ENCODE results near the gene VPS37D. TPM values are rescaled to one million over a fixed set of nuclear protein-coding genes. Genes with fewer than 3 reads are reported as not detected.
"Not testable (repeated sequence)": the region's sequence is repeated elsewhere in the genome, so short reads cannot be mapped to it uniquely, and the experiment has no call there.

VPS37D gene
- total RNA-seq, 1 experiment from 2014 or later = 12.9 TPM

GRCh38 chr7:73717025-73717807, 49.6 kb downstream of the VPS37D start:
- no peak for DNase-seq (ENCODE audit: low read depth)
- in situ Hi-C loops (cut with HindIII; ENCODE audit: low pct_unique_long_range_greater_than_20kb, low sequenced_read_pairs) = no loop called here

GRCh38 chr7:73717991-73718405, 50.4 kb downstream of the VPS37D start:
- in situ Hi-C loops (cut with HindIII; ENCODE audit: low pct_unique_long_range_greater_than_20kb, low sequenced_read_pairs) = no loop called here
- peak; percentile 79 for DNase-seq (ENCODE audit: low read depth)

GRCh38 chr7:73718438-73718881, 50.8 kb downstream of the VPS37D start:
- in situ Hi-C loops (cut with HindIII; ENCODE audit: low pct_unique_long_range_greater_than_20kb, low sequenced_read_pairs) = no loop called here
- DNase-seq (ENCODE audit: low read depth) = peak; percentile 56

GRCh38 chr7:73718905-73719805, 51.5 kb downstream of the VPS37D start, which contains the start of gene STX1A:
TSS of gene STX1A (minus strand) at chr7:73719669. CDS start at chr7:73719631, 38 bp downstream.
- DNase-seq (ENCODE audit: low read depth) = peak; percentile 52

GRCh38 chr7:73719806-73720169, 52.2 kb downstream of the VPS37D start:
- DNase-seq (ENCODE audit: low read depth) = no peak
- in situ Hi-C loops (cut with HindIII; ENCODE audit: low pct_unique_long_range_greater_than_20kb, low sequenced_read_pairs) = no loop called here

More at GRCh38 chr7:73718905-73719805, 51.5 kb downstream of the VPS37D start, which contains the start of gene STX1A:
- in situ Hi-C loops (cut with HindIII; ENCODE audit: low pct_unique_long_range_greater_than_20kb, low sequenced_read_pairs) = no loop called here

GRCh38 chr7:73720443-73720842, 52.8 kb downstream of the VPS37D start:
- in situ Hi-C loops (cut with HindIII; ENCODE audit: low pct_unique_long_range_greater_than_20kb, low sequenced_read_pairs); DNase-seq (ENCODE audit: low read depth): not testable (repeated sequence)

GRCh38 chr7:73721377-73721817, 53.8 kb downstream of the VPS37D start:
- no peak for DNase-seq (ENCODE audit: low read depth)
- in situ Hi-C loops (cut with HindIII; ENCODE audit: low pct_unique_long_range_greater_than_20kb, low sequenced_read_pairs) = no loop called here

Other genes starting within 250 kb of the VPS37D start
- 1.2 and 4.9 TPM in 2 replicates for gene FZD9, start 234.1 kb upstream of the VPS37D start, total RNA-seq (2014; rRNA removed; shearing (Covaris generic); ENCODE audit: low replicate concordance)
- 50.9 and 54.6 TPM in 2 replicates for gene BAZ1B, start 145.5 kb upstream of the VPS37D start, total RNA-seq (2014; rRNA removed; shearing (Covaris generic); ENCODE audit: low replicate concordance)
- gene BCL7B, start 110.1 kb upstream of the VPS37D start, total RNA-seq (2014; rRNA removed; shearing (Covaris generic); ENCODE audit: low replicate concordance) = 53.8 and 61.7 TPM in 2 replicates
- gene TBL2, start 89.3 kb upstream of the VPS37D start, total RNA-seq (2014; rRNA removed; shearing (Covaris generic); ENCODE audit: low replicate concordance) = 88.6 and 128 TPM in 2 replicates
- gene MLXIPL, start 43.3 kb upstream of the VPS37D start, total RNA-seq (2014; rRNA removed; shearing (Covaris generic); ENCODE audit: low replicate concordance) = not detected in 2 replicates
- gene DNAJC30, start 15.6 kb downstream of the VPS37D start, total RNA-seq (2014; rRNA removed; shearing (Covaris generic); ENCODE audit: low replicate concordance) = 10.7 and 20.2 TPM in 2 replicates
- 110 and 151 TPM in 2 replicates for gene BUD23, start 15.8 kb downstream of the VPS37D start, total RNA-seq (2014; rRNA removed; shearing (Covaris generic); ENCODE audit: low replicate concordance)
- 8.5 and 25.7 TPM in 2 replicates for gene STX1A, start 51.8 kb downstream of the VPS37D start, total RNA-seq (2014; rRNA removed; shearing (Covaris generic); ENCODE audit: low replicate concordance)
- gene ABHD11, start 71.0 kb downstream of the VPS37D start, total RNA-seq (2014; rRNA removed; shearing (Covaris generic); ENCODE audit: low replicate concordance) = 36.2 and 45.0 TPM in 2 replicates
- gene CLDN3, start 102.4 kb downstream of the VPS37D start, total RNA-seq (2014; rRNA removed; shearing (Covaris generic); ENCODE audit: low replicate concordance) = 43.4 and 69.4 TPM in 2 replicates
- 326 and 414 TPM in 2 replicates for gene CLDN4, start 163.2 kb downstream of the VPS37D start, total RNA-seq (2014; rRNA removed; shearing (Covaris generic); ENCODE audit: low replicate concordance)
- gene METTL27, start 174.7 kb downstream of the VPS37D start, total RNA-seq (2014; rRNA removed; shearing (Covaris generic); ENCODE audit: low replicate concordance) = 60.4 and 71.8 TPM in 2 replicates
- 1.7 TPM in 1 of 2 replicates, not detected in the other for gene TMEM270, start 193.3 kb downstream of the VPS37D start, total RNA-seq (2014; rRNA removed; shearing (Covaris generic); ENCODE audit: low replicate concordance)

All from Caki2 (cell line).